ENCODE results near the gene ZW10. TPM values are rescaled to one million over a fixed set of nuclear protein-coding genes. Genes with fewer than 3 reads are reported as not detected.
"Not testable (repeated sequence)": the region's sequence is repeated elsewhere in the genome, so short reads cannot be mapped to it uniquely, and the experiment has no call there.

ZW10 gene
- total RNA-seq, 2 donors from 2014 or later: 9.6 to 10.5 TPM

DNA sequence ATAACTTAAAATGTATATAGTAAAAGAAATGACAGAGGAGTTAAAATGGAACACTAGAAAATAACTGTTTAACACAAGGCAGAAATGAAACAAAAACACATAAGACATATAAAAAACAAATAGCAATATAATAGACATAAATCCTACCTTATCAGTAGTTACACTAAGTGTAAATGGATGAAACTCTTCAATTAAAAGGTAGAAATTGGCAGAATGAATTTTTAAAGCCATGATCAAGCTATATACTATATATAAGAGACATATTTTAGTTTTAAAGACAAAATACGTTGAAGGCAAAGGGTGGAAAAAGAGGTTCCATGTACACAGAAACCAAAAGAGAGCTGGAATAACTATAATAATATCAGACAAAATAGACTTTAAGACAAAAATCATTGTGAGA is 62.5 kb downstream of the ZW10 start:
- DNase-seq (ENCODE audit: low spot score): no peak
- intact Hi-C loops (cut with DNase I): no loop called here

DNA sequence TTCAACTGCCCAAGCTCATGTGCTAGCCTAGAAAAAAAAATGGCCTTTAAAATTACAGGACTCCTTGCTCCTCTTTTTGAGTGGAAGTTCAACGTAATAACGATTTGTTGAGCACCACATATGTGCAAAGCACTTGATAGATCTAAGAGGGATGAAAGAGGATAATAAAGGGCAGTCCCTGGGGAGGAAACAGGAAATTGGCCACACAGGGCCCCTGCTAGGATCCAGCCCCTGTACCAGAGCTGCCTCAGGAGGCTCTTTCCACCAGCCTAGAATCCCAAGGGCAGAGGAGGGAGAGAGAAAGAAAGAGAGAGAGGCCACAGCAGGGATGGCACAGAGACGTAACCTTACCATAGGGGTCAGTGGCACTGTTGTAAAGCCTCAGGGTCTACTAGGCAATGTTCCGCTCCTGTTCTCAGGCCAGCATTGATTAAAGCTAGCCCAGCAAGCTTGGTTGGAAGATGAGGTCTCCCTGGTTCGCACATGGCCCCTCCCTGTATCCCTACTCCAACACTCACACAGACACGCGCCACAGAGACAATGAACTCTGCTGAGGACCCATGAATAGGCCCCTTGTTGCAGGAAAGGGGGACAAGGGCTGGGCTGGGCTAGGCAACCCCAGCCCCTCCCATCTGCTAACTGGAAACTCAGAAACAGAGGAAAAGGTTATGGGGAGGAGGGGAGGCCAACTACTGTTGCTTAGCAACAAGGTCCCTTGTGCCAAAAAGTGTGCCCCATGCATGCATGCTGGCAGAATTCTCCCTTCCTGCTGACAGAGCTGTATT is 67.4 kb downstream of the ZW10 start, which contains the start of gene TMPRSS5:
Gene TMPRSS5, minus strand, starts transcription at position 438 of the 785 bp plus-strand sequence. Its CDS starts 84 bp downstream, at position 354.
- no peak for DNase-seq (ENCODE audit: low spot score)
- intact Hi-C loops (cut with DNase I): no loop called here

DNA sequence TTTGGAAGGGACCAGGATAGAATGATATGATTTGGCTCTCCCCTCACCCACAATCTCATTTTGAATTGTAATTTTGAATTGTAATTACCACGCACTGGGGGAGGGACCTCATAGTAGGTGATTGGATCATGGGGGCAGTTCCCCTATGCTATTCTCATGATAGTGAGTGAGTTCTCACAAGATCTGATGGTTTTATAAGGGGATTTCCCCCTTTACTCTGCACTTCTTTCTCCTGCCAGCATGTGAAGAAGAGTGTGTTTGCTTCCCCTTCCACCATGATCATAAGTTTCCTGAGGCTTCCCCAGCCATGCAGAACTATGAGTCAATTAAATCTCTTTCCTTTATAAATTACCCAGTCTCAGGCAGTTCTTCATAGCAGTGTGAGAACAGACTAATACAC is 69.9 kb downstream of the ZW10 start:
- intact Hi-C loops (cut with DNase I); DNase-seq (ENCODE audit: low spot score): not testable (repeated sequence)

DNA sequence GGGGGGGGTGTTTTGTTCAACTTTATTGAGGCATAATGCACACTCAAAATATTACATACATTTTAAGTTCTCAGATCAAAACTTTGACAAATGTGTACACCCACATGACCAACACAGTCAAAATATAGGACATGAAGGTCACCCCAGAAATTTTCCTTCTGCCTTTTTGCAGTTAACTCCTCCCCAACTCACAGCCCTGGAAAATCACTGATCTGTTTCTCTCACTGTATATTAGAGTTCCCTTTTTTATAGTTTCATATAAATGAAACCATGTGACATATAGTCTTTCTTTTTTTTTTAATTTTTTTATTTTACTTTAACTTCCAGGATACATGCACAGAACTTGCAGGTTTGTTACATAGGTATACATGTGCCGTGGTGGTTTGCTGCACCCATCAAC is 72.0 kb downstream of the ZW10 start:
- intact Hi-C loops (cut with DNase I): no loop called here
- DNase-seq (ENCODE audit: low spot score): no peak

DNA sequence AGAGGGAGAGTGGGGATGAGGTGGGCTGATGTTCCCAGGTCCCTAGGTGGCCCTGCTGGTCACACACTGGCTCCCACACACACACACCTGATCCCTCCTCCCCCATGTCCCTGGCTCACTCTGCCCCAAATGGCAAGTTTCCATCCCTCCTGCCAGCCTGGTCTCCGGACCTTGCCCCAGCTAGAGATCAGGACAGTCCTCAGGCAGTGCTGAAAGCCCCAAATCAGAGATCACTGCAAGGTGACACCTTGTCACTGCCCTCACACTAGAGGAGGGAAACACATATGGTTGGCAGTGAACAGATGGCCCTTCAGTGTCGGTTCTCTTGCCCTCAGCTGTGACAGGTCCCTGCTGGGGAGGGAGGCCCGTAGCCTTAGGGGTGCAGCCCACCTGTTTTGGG is 75.0 kb downstream of the ZW10 start:
- intact Hi-C loops (cut with DNase I): no loop called here
- DNase-seq (ENCODE audit: low spot score): no peak

GRCh38 chr11:113697756-113698407 is 75.6 kb downstream of the ZW10 start:
- DNase-seq (ENCODE audit: low spot score): no peak
- intact Hi-C loops (cut with DNase I): no loop called here

GRCh38 chr11:113697111-113697510 is 76.4 kb downstream of the ZW10 start:
- intact Hi-C loops (cut with DNase I): no loop called here
- no peak for DNase-seq (ENCODE audit: low spot score)

GRCh38 chr11:113695207-113695606 is 78.3 kb downstream of the ZW10 start:
- intact Hi-C loops (cut with DNase I): no loop called here
- DNase-seq (ENCODE audit: low spot score): no peak

GRCh38 chr11:113694390-113694789 is 79.1 kb downstream of the ZW10 start:
- intact Hi-C loops (cut with DNase I): no loop called here
- DNase-seq (ENCODE audit: low spot score): no peak

- intact Hi-C loops (cut with DNase I): loop anchor here in 1 of 2 donors (1.0 kb wide), 1 partner anchor 12 kb away; no protein-coding TSS in a partner anchor
Measured at GRCh38 chr11:113693030-113693429, 80.5 kb downstream of the ZW10 start.

DNA sequence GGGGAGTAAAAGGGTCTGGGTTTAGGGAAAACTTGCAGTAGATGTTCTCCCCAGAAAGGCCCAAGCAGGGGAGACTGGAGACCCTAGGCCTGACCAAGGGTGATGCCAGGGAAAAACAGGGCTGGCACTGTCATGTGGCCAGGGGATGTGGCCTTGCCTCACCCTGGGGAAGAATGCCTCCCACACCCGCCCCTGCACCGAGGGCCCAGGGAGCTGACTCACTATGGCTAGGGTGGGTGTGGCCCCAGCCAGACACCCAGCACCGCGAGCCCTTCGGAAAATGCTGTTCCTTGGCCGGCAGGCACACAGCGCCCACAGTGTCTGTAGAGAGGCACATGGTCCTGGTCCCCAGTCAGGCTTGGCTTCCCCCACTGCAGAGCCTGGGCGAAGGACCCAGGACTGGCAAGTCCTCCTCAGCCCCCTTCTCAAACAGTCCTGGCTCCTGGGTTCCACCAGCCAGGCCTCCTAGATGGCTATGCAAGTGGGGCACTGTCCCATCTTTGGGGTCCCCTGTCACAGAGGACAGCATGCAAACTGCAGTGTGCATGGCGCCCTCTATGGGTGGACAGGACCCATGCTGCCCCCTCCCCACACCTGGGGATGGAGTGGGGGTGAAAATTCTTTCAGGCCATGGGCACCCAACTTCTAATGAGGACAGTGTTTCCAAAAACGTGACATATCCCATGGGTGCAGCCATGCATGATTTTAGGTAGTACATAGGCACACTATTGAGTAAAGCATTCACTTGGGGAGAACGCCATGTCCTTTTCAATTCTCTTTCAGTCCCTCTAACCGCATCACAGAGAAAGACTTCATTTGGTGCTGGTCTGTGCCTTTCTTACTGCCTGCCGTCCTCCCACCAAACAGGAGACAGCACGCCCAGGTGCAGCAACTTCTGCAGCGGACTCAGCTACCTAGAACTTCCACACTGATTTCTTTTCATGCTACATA is 82.6 kb downstream of the ZW10 start:
- intact Hi-C loops (cut with DNase I): no loop called here

More at GRCh38 chr11:113693030-113693429, 80.5 kb downstream of the ZW10 start:
- no peak for DNase-seq (ENCODE audit: low spot score)

DNA sequence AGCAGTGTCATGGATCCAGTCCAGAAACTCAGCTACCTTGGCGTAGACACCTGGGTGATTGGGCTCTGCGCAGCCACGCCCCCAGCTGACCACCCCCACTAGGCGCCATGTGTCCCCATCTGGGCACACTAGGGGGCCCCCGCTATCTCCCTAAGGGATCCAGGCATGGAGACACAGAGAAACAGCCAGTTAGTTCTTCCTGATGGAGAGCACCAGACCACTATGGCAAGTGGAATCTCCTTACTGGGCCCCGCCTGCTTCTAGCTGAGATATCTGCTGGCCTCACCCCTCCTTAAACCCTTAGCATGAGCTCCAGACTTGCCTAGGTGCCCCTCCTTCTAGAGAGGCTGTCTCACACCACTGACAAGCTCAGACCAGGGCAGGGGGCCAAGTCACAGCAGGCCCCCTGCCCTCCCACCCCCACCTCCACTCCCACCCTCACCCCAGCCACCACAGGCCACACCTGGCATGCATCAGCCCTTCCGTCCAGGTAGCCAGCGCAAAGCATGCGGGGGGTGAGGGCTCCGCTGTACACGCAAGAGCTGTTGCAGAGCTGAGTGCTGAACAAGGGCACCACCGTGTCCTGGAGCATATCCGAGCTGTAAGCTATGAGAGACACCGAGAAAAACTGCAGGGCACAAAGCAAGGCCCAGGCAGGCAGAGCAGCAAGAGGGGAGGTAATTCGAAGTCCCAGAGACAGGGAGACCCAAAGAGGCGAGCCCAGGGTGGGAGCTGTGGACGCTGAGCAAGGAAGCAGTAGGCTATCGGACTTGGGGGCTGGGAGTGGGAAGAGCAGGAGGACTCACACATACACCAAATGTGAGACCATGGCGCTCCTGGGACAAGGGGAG is 83.5 kb downstream of the ZW10 start:
- intact Hi-C loops (cut with DNase I): no loop called here
- no peak for DNase-seq (ENCODE audit: low spot score)

More for the DNA sequence above, 82.6 kb downstream of the ZW10 start:
- DNase-seq (ENCODE audit: low spot score): no peak

DNA sequence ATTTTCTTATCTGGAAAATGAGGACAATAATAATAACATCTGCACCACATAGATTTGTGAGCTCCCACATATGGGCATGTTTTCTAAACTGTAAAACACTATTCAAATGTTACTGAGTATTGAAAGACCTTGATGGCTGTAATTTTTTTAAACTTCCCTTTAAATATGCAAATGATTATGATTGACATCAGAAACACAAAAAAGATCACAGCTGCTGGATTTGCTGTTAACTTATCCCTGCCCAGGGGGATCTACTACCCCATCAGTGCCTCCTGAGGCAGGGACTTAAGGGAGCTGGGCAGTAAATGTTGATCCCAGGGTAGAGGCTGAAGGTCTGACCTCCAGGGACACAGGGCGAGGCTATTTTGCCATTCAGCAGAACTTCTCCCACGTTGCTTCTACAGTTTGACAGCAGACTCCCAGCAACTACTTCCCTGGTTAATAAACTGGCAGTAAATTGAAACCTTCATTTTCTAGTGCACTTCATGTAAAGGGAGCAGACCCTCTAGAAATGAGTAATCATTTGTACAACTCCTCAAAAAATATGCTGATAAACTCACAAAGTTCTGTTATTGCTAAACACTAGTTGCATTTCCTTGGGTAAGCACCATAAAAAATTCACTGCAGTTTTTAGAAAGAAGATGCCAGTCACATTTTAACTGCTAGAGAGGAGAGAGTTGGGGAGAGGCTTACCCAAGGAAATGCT is 87.7 kb downstream of the ZW10 start:
- intact Hi-C loops (cut with DNase I): no loop called here
- no peak for DNase-seq (ENCODE audit: low spot score)

GRCh38 chr11:113684496-113684895 is 89.0 kb downstream of the ZW10 start:
- DNase-seq (ENCODE audit: low spot score): no peak
- intact Hi-C loops (cut with DNase I): no loop called here

DNA sequence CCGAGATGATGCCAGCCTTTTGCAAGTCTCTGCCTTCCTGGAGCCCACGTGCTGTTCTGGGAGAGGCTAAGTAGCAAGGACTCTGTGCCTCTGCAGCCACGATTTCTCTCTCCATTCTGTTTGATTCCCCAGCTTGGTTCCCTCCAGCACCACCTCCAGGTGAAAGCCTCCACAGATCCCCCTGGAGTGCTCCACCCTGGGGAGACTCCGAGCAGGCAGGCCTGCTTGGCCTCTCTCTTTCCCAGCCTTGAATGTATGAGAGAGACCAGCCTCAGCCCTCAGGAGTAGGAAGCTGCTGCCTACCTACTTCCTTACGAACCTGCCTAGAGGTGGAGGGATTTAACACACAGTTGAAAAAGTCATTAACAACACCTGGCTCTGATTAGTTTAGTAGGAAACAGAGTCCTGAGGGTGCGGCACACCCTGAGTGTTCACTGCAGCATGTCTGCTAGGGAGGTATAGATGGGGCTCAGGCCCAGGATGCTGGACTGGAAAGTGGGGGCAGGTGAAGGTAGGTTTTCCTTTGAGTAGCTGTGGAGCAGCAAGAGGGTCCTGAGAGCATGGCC is 89.9 kb downstream of the ZW10 start:
- DNase-seq (ENCODE audit: low spot score): no peak
- intact Hi-C loops (cut with DNase I): no loop called here
